Glomerular visceral epithelial cell (primary cell): ENCODE measurements around the gene SESN1.
"Not testable (repeated sequence)": the region's sequence is repeated elsewhere in the genome, so short reads cannot be mapped to it uniquely, and the experiment has no call there.

Experiments
- DNase-seq: peaks from one replicate; pipeline ENCODE4 v3.0.0-alpha.2; 2016; ENCODE audit errors: extremely low spot score

The SESN1 gene

GRCh38 chr6:109001291-109001894 is 93.3 kb downstream of the SESN1 start:
- no peak for DNase-seq

- DNase-seq = no peak
Observed at GRCh38 chr6:109000289-109000688, 94.4 kb downstream of the SESN1 start.

- DNase-seq = no peak
Observed at GRCh38 chr6:108999428-108999827, 95.2 kb downstream of the SESN1 start.

- no peak for DNase-seq
Observed at GRCh38 chr6:108998485-108998884, 96.2 kb downstream of the SESN1 start.

- DNase-seq = no peak
Observed at GRCh38 chr6:108996208-108996607, 98.4 kb downstream of the SESN1 start.

GRCh38 chr6:108995296-108995695 is 99.3 kb downstream of the SESN1 start:
- no peak for DNase-seq

- no peak for DNase-seq
Observed at GRCh38 chr6:108993876-108994275, 100.8 kb downstream of the SESN1 start.

GRCh38 chr6:108989700-108990099 is 104.9 kb downstream of the SESN1 start:
- no peak for DNase-seq

- DNase-seq = no peak
Observed at GRCh38 chr6:108988765-108989164, 105.9 kb downstream of the SESN1 start.

- DNase-seq = no peak
Observed at GRCh38 chr6:108988296-108988695, 106.3 kb downstream of the SESN1 start.

- no peak for DNase-seq
Observed at GRCh38 chr6:108987156-108987555, 107.5 kb downstream of the SESN1 start.

GRCh38 chr6:108985301-108985700 is 109.3 kb downstream of the SESN1 start:
- DNase-seq = no peak

GRCh38 chr6:108983151-108983550 is 111.5 kb downstream of the SESN1 start:
- DNase-seq = no peak

GRCh38 chr6:108982154-108983113 is 112.2 kb downstream of the SESN1 start:
- DNase-seq = no peak

GRCh38 chr6:108978638-108979037 is 116.0 kb downstream of the SESN1 start:
- DNase-seq = not testable (repeated sequence)

GRCh38 chr6:108974201-108974600 is 120.4 kb downstream of the SESN1 start:
- no peak for DNase-seq

GRCh38 chr6:108969776-108970175 is 124.9 kb downstream of the SESN1 start:
- DNase-seq = no peak

- DNase-seq = no peak
Observed at GRCh38 chr6:108968325-108969316, 126.0 kb downstream of the SESN1 start.

- peak; percentile 63 for DNase-seq
Observed at GRCh38 chr6:108966855-108967755, 127.5 kb downstream of the SESN1 start.

GRCh38 chr6:108966251-108966650 is 128.4 kb downstream of the SESN1 start:
- no peak for DNase-seq

- no peak for DNase-seq
Observed at GRCh38 chr6:108961985-108962384, 132.7 kb downstream of the SESN1 start.
